ENCODE data around the gene PABPN1. TPM values are rescaled to one million over a fixed set of nuclear protein-coding genes. Genes with fewer than 3 reads are reported as not detected.
A peak's percentile ranks its signal among the peaks of the same experiment; 100 is the strongest.

PABPN1 gene
- total RNA-seq, 1 donor from 2014 or later = 62.2 TPM

- DNase-seq (ENCODE audit: low read depth) = no peak
- no peak for TF ChIP-seq CTCF (conservative IDR thresholded peaks at IDR 0.05; ENCODE audit: low read depth, low read length)
- no peak overlapping the region for H3K4me3 ChIP-seq (ENCODE audit: low read depth, low read length)
These were observed 36.0 kb downstream of the PABPN1 start for GRCh38 chr14:23357261-23357660.

GRCh38 chr14:23358042-23358441 lies 36.8 kb downstream of the PABPN1 start:
- no peak overlapping the region for H3K4me3 ChIP-seq (ENCODE audit: low read depth, low read length)
- DNase-seq (ENCODE audit: low read depth) = no peak
- no peak for TF ChIP-seq CTCF (conservative IDR thresholded peaks at IDR 0.05; ENCODE audit: low read depth, low read length)

- no peak for TF ChIP-seq CTCF (conservative IDR thresholded peaks at IDR 0.05; ENCODE audit: low read depth, low read length)
- no peak overlapping the region for H3K4me3 ChIP-seq (ENCODE audit: low read depth, low read length)
- DNase-seq (ENCODE audit: low read depth) = no peak
These were observed 37.4 kb downstream of the PABPN1 start for GRCh38 chr14:23358553-23359166.

GRCh38 chr14:23359167-23359626 lies 37.9 kb downstream of the PABPN1 start:
- H3K4me3 ChIP-seq (ENCODE audit: low read depth, low read length) = no peak overlapping the region
- no peak for DNase-seq (ENCODE audit: low read depth)
- no peak for TF ChIP-seq CTCF (conservative IDR thresholded peaks at IDR 0.05; ENCODE audit: low read depth, low read length)

- no peak overlapping the region for H3K4me3 ChIP-seq (ENCODE audit: low read depth, low read length)
- DNase-seq (ENCODE audit: low read depth) = no peak
- no peak for TF ChIP-seq CTCF (conservative IDR thresholded peaks at IDR 0.05; ENCODE audit: low read depth, low read length)
These were observed 38.6 kb downstream of the PABPN1 start for GRCh38 chr14:23359722-23360447.

GRCh38 chr14:23360496-23360895 lies 39.2 kb downstream of the PABPN1 start:
- TF ChIP-seq CTCF (conservative IDR thresholded peaks at IDR 0.05; ENCODE audit: low read depth, low read length) = peak; percentile 26
- no peak for DNase-seq (ENCODE audit: low read depth)
- no peak overlapping the region for H3K4me3 ChIP-seq (ENCODE audit: low read depth, low read length)

Data from epithelial cell of proximal tubule (primary cell).